HG03521 (cell line): ENCODE results near the gene PRSS53.
"Not testable (repeated sequence)": the region's sequence is repeated elsewhere in the genome, so short reads cannot be mapped to it uniquely, and the experiment has no call there.

Experiments used
- ATAC-seq: cut with Tn5 transposase; IDR thresholded peaks from one replicate; pipeline ENCODE4 v1.9.1; 2021; ENCODE audit warnings: mild to moderate bottlenecking, moderate library complexity; ENCODE audit not compliant: unreplicated experiment

PRSS53 gene

DNA sequence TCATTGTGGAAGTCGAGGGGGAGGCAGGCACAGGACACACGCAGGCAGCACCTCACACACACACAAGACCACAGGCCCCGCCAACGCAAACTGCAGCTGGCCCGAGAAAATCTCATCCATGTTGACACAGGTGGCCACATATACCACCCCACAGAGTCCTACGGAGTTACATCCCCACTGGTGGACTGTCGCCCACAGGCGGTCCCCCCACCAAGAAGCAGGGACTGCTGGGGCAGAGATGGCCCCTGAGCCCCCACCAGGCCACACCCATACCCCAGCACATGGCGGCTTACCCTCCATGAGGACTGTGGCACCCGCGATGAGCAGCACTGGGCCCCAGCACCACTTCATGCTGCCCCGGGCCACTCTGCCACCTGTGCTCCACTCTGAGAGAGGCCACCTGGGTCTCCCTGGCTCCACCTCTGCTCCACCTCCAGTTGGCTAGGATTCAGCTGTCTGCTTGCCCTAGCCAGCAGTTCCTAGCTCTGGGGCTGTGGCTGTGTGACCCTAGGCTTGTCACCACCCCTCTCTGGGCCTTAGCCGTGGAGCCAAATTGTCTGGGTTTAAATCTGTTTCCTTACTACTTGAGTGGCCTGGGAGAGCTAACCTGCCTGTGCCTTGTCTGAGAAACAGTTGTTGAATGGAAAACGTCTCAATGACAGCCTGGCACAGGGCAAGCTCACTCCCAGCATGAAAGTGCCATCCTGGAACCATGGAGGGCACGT, at the start of gene PRSS53:
Gene PRSS53, minus strand, starts transcription at position 485 of the 725 bp plus-strand sequence. Its CDS starts 134 bp downstream, at position 351.
- no peak for ATAC-seq

DNA sequence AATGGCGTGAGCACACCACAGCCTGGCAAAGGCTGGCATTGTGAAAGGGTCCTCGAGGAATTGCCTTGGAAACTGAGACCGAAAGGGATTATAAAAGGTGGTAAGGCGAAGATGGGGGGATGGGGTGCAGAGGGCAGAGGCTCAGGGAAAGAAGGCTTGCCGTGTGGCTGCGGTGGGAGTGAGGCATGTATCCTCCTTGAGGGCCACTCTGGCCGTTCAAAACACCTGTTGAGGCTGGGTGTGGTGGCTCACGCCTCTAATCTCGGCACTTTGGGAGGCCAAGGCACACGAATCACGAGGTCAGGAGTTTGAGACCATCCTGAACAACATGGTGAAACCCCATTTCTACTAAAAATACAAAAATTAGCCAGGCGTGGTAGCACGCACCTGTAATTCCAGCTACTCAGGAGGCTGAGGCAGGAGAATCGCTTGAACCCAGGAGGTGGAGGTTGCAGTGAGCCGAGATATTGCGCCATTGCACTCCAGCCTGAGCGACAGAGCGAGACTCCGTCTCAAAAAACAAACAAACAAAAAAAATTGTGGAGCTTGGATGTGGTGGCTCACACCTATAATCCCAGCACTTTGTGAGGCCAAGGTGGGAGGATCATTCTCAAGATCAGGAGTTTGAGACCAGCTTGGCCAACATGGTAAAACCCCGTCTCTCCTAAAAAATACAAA, 48.2 kb upstream of the PRSS53 start:
- not testable (repeated sequence) for ATAC-seq

DNA sequence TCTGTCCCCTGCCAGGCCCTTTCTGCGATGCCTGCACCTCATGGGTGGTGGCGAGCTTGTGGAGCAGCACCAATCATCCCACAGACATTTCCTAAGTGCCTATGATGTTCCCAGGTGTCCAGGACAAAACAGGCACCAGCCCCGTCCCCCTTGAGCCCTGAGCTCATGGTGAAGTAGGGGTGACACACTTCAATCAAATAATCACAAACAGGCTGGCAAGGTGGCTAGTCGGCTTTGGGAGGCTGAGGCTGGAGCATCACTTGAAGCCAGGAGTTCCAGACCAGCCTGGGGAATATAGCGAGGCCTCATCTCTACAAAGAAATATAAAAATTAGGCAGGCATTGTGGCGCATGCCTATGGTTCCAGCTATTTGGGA, 47.5 kb upstream of the PRSS53 start:
- no peak for ATAC-seq

DNA sequence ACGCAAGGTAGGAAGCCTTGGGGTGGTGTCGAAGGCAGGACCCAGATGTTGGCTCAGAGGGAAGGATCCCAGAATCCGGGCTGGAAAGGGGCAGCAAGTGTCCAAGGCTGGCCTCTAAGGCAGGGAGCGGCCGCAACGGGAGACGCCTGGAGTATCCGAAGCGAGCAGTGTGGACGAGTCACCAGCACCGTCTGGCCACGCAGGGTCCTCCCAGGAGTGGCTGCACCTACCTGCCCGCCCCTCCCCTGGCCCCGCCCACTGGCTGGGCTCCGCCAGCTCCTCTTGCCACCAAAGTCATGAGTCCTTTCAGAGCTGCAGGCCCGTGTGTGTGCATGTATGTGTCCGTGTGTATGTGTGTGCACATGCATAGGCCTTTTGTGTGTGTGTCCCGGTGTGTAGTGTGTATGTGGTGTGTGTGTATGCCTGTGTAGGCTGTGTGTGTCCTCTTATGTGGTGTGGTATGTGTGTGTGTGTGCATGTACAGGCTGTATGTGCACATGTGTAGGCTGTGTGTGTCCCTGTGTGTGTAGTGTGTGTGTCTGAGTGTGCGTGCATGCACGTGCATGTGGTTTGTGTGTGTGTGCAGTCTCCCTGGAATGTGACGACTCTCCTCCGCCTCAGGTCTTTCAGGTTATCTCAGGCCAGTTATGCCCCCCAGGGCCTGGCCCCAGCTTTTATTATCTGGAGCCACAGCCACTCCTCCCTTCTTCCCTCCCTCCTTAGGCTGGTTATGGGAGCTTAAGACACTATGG, 47.0 kb upstream of the PRSS53 start, which contains the start of gene PRSS8:
Gene PRSS8, minus strand, starts transcription at position 193 of the 752 bp plus-strand sequence. CDS start 229 bp downstream, outside the sequence.
- ATAC-seq = no peak

DNA sequence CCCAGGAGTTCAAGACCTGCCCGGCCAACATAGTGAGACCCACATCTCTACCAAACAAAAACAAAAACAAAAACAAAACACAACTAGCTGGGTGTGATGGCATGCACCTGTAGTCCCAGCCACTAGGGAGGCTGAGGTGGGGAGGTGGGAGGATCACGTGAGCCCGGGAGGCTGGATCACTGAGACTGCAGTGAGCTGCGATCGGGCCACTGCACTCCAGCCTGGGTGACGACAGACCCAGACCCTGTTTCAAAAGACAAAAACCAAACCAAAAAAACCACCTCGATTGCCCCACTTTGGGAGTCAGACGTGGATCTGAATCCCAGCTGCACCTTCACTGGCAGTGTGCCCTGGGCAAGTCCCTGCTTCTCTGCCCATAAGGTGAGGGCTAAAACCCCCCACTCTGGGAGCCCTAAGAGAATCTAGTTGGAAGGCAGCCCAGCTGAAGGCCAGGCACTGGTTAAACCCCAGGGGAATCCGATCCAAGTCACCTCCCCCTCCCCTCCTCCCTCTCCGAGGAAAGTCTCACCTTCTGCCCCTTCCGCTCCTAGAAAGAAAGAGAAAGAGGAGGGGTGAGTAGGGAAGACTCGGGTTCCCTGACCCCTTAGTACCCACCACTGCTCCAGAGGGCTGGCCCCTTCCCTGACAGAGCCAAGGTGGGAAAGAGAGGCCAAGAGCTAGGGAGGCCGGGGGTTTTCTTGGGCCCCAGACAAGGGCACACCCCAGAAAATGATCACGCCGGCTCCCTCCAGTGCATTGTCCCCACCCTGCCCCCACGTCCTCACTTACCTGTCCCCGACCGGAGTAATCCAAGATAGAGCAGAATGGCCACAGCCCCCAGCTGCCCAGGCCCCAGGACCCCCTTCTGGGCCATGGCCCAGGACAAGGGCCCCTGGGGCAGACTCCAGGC, 46.1 kb upstream of the PRSS53 start:
- ATAC-seq = no peak

DNA sequence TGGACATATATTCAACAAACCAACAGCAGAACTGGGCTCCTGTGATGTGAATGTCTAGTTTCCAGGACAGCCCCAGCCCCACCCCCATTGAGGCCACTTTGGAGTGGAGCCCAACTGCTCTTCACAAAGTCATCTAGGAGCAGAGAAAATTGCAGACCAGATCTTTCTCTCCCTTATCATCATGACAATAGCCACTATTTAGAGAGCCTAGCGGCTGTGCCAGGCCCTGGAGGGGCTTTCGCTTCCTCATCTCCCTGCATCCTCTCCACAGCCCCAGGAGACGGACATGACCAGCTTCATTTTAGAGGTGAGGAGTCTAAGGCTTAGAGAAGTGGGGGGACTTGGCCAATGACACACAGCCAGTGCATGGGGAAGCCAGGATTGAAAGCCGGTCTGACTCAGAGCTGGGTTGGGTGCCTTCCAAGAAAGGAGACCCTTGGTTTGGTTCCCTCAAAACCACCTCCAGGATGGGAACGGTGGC, 45.4 kb upstream of the PRSS53 start:
- ATAC-seq = no peak

DNA sequence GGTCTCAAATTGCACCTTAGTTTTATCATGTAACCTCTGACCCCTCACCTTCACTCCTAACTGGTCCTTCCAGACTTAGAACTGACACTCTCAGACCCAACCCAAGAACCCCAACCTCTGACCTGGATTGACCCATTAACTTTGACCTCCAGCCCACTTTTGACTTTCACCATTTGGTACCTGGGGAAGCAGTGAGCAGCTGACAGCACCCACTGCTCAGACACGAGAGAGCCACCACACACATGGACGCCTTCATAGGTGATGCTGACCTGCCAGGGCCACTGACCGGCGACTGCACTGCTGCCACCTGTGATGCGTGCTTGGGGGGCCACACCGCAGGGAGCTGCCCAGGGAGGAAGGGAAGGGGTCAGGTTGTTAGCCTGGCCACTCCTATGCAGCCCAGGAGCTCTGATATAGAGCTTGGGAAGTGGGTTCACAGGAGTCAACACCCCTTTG, 44.3 kb upstream of the PRSS53 start:
- ATAC-seq = no peak

DNA sequence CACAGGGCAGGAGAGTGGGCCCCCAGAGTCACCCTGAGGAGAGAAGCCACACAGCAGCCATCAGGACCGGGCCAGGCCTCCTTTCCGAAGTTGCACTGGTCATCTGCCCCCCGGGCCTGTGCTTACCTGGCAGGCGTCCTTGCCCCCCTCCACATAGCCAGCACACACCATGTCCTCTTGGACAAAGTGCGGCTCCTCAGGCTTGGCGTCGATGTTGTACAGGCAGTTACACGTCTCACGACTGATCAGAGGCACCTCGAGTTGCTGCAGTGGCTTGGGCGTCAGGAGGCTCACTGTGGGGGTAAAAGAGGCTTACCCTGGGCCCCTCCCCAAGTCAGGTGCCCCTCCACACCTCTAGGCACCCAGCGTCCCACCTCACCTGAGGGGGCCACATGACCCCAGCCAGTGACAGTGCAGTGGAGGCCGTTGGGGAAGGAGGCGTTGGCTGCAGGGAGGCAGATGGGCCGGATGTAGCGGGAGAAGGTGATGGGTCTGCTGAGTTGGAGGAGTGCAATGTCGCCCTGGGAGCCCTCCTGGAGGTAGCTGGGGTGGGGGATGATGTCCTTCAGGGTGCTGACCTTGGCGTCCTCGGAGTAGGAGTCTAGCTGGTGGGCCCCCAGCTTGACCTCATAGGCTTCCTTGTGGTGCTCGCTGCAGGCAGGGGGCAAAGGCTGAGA, 43.7 kb upstream of the PRSS53 start:
- ATAC-seq = no peak

DNA sequence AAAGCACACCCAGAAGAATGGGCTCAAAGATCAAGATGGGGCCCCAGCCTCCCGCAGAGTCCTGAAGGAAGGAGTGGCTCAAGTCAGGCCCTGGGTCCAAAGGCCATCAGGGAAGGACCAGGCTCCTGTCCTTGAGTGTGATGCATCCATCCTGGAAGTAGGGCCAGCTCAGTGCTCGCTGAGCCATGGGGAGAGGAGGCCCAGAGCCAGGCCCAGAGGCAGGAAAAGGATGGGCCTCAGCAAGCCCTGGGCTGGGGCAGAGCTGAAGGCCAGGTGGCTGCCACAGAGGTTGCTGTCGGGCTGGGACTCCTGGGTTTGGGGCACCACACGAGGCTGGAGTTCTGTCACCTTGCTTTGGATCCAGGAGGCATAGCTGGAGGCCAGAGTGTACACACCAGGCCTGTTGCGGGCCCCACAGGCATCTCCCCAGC, 43.1 kb upstream of the PRSS53 start:
- no peak for ATAC-seq

DNA sequence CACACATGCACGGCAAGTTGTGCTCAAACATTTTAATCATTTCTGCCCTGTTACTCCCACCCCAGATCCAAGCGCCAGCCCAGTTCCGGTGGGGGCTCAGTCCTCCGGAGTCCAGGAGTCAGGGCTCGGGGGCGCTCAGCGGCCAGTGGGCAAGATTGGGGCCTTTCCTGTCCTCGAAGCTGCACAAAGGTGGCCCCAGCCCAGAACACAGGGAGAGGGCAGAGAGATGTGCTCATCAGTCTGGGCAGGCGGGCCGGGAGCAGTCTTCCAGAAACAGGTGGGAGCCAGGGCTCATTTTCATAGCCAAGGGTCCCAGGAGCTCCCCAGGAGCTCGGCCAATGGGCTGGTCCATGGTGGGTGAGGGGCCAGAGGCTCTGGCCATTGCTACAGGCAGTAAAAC, 42.7 kb upstream of the PRSS53 start:
- ATAC-seq = no peak

DNA sequence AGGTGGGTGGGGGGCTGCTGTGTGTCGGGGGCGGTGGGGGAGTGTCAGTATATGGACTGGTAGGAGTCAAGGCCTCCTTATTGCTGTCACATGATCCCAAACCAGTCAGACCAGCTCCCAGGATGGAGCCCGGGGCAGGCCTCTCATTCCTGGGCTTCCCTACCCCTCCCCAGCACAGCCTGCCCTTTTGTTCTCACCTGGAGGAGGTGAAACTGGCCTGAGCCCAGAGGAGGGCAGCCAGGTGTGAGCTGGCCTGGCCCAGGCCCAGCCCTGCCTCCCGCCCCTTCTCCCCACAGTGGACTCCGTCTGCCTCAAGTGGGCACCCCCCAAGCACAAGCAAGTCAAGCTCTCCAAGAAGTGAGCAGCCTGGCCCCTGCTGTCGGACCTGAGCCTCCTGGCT, 42.2 kb upstream of the PRSS53 start:
- ATAC-seq = no peak

DNA sequence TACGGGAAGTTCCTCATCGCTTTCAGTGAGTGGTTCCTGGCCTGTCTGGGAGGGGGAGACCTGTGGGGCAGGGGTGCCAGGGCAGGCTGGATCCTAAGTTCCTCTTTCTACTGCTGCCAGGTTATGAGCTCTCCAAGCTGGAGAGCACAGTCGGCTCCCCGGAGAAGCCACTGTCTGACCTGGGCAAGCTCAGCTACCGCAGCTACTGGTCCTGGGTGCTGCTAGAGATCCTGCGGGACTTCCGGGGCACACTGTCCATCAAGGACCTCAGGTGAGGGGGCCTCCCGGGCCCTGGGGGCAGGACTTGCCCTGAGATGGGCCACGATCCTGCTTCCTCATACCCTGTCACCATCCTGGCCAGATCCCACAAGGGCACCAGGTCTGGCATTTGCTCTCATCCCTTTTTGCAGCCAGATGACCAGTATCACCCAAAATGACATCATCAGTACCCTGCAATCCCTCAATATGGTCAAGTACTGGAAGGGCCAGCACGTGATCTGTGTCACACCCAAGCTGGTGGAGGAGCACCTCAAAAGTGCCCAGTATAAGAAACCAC, 41.7 kb upstream of the PRSS53 start:
- no peak for ATAC-seq

DNA sequence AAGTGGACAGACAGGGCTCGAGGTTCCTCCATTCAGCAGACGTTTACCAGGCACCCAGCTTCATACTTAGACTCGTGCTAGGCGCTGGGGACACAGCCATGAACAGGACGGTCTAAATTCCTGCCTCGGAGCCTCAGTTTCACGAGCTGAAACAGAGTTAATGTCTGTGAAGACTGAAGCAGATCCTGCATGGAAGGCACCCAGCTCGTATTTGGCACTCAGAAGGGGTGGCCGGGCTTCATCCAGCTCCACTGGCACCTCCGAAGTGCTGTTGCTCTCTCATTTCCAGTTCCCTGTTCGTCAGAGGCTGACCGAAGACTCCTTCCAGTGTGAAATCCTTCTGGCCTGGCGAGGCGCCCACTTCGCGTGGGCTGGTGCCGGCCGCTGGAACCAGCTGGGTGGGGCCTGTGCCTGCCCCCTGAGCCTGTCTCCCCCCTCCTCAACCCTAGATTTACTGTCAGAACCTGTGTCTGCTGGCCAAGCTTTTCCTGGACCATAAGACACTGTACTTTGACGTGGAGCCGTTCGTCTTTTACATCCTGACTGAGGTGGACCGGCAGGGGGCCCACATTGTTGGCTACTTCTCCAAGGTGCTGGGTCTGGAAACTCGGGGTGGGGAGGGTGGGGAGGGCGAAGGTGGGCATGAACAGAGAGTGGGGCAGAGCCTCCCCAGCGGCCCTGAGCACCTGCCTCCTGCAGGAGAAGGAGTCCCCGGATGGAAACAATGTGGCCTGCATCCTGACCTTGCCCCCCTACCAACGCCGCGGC, 41.0 kb upstream of the PRSS53 start:
- no peak for ATAC-seq

DNA sequence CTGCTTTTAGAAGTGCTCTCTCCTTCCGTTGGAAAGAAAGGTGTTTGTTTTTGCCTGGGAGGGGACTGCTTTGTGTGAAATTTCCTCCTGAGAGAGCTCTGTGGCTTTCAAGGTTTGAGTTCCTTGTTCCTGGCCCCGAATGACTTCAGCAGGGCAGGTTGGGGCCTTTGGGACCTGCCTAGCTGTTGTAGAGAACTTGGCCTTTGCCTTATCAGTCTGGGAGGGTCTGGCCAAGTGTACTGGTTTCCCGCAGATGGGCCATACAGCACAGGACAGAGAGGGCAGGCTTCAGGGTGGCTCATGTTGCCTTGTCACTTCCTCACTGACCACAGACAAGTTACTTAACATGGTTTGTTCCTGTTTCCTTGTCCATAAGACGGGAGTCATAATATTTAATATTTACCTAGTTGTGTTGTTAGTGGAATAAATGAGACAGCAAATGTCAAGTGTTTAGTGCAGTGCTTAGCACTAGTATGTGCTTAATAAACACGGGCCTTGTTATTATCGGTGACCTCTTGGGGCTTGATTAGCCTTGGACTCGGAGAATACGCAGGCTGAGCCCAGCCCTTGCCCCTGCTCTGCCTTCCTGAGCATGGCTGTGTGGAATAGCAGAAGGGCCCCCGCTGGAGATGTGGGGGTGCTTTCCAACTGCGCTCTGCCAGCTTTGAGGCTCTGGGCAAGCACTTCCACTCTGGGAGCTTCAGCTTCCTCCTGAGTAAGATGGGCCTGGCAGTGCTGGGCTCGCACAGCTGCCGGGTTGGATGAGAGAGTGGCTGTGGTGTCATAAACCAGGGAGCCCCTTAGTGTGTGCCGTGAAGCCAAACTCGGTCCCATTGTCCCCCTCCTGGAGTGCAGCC, 40.2 kb upstream of the PRSS53 start:
- no peak for ATAC-seq

DNA sequence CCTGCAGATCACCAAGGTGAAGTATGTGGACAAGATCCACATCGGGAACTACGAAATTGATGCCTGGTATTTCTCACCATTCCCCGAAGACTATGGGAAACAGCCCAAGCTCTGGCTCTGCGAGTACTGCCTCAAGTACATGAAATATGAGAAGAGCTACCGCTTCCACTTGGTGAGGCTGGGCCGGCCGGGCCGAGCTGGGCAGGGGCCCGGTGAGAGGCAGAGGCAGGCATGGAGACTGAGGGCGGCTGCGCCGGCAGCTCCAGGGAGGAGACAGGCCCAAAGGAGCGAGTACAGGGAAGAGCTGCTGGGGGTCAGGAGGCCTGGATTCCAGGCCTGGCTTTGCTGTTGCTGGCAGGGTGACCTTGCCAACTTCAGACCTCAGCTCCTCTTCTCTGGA, 38.4 kb upstream of the PRSS53 start:
- ATAC-seq = no peak

DNA sequence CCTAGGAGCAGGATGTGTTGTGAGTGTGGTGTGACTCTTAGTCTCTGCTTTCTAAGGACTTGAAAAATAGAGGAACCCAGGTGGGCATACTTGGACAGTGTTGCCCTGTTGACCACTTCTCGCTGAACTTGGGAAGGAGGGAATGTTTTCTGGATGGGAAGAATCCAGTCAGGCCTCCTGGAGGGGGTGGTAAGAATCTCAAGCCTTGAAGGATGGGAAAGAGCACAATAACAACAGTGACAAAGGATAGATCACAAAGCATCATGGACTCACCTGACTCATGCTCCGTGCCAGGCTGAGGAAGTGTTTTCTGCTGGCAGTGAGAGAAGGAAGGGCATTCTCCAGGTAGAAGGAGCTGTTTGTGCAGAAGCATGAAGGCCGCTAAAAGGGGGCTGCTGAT, 37.1 kb upstream of the PRSS53 start:
- ATAC-seq = no peak

DNA sequence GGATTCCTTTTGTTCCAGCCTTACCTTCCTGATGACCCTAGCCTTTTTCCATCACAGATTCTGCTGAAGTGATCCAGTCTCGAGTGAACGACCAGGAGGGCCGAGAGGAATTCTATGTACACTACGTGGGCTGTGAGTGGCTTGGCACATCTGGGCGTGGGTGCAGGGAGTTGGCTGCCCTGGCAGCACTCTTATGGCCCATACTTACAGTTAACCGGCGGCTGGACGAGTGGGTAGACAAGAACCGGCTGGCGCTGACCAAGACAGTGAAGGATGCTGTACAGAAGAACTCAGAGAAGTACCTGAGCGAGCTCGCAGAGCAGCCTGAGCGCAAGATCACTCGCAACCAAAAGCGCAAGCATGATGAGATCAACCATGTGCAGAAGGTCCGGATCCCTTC, 31.4 kb upstream of the PRSS53 start:
- no peak for ATAC-seq
